ENCODE results near the gene SRP19.
"Not testable (repeated sequence)": the region's sequence is repeated elsewhere in the genome, so short reads cannot be mapped to it uniquely, and the experiment has no call there.

Gene SRP19

GRCh38 chr5:112869948-112870347 lies 8.9 kb downstream of the SRP19 start:
- DNase-seq: no peak

GRCh38 chr5:112870966-112871365 lies 9.9 kb downstream of the SRP19 start:
- DNase-seq: no peak

- DNase-seq: no peak
Observed at GRCh38 chr5:112876362-112876761, 15.3 kb downstream of the SRP19 start.

GRCh38 chr5:112878101-112878500 lies 17.0 kb downstream of the SRP19 start:
- DNase-seq: no peak

GRCh38 chr5:112878760-112879159 lies 17.7 kb downstream of the SRP19 start:
- no peak for DNase-seq

GRCh38 chr5:112880219-112880964 lies 19.3 kb downstream of the SRP19 start:
- no peak for DNase-seq

- no peak for DNase-seq
Observed at GRCh38 chr5:112883192-112883591, 22.1 kb downstream of the SRP19 start.

- peak in 45 of 56 donors; percentile 5 to 82 (median 31) for DNase-seq
Observed at GRCh38 chr5:112885001-112885400, 23.9 kb downstream of the SRP19 start.

- no peak for DNase-seq
Observed at GRCh38 chr5:112886975-112887374, 25.9 kb downstream of the SRP19 start.

- DNase-seq: not testable (repeated sequence)
Observed at GRCh38 chr5:112892066-112892465, 31.0 kb downstream of the SRP19 start.

- DNase-seq: no peak
Observed at GRCh38 chr5:112892776-112893175, 31.7 kb downstream of the SRP19 start.

GRCh38 chr5:112895682-112896081 lies 34.6 kb downstream of the SRP19 start:
- DNase-seq: no peak

GRCh38 chr5:112902561-112902960 lies 41.5 kb downstream of the SRP19 start:
- no peak for DNase-seq

- not testable (repeated sequence) for DNase-seq
Observed at GRCh38 chr5:112904996-112905395, 43.9 kb downstream of the SRP19 start.

GRCh38 chr5:112906637-112907036 lies 45.5 kb downstream of the SRP19 start:
- DNase-seq: no peak

- peak in 11 of 56 donors; percentile 3 to 65 (median 14) for DNase-seq
Observed at GRCh38 chr5:112907166-112907631, 46.1 kb downstream of the SRP19 start.

GRCh38 chr5:112908854-112909253 lies 47.8 kb downstream of the SRP19 start:
- no peak for DNase-seq

- no peak for DNase-seq
Observed at GRCh38 chr5:112910529-112910928, 49.4 kb downstream of the SRP19 start.

GRCh38 chr5:112914584-112914983 lies 53.5 kb downstream of the SRP19 start:
- no peak for DNase-seq

- no peak for DNase-seq
Observed at GRCh38 chr5:112915831-112916230, 54.7 kb downstream of the SRP19 start.

- no peak for DNase-seq
Observed at GRCh38 chr5:112917453-112917995, 56.4 kb downstream of the SRP19 start.

GRCh38 chr5:112918136-112918535 lies 57.0 kb downstream of the SRP19 start:
- DNase-seq: no peak

- DNase-seq: no peak
Observed at GRCh38 chr5:112918679-112919078, 57.6 kb downstream of the SRP19 start.
